Omental fat pad (tissue), 4 donors: Measurements from ENCODE around the gene ALKBH1. TPM values are rescaled to one million over a fixed set of nuclear protein-coding genes. Genes with fewer than 3 reads are reported as not detected.

Experiments
- ATAC-seq: fragments of 150-250 bp; one replicate; pipeline ENCODE4 v1.9.1; 2016; ENCODE audit warnings: mild to moderate bottlenecking, moderate library complexity; ENCODE audit not compliant: low FRiP score
- DNase-seq: peaks from one replicate; pipeline ENCODE4 v3.0.0-alpha.2; 2019; ENCODE audit warnings: low spot score
- CTCF ChIP-seq, 3 donors: fragments of 450-650 bp; IDR thresholded peaks; one replicate each; pipeline ENCODE4 v1.5.1; 2016 to 2017; ENCODE audit warnings: antibody characterized with exemption in 3 of 3, mild to moderate bottlenecking in 3 of 3, moderate library complexity in 2 of 3
- total RNA-seq, 4 donors: library from RNA; depleted of rRNA; stranded (reverse); fragments of >200 nt; gene quantifications; one replicate each; pipeline ENCODE4 v1.1.0, GENCODE V29; 2016

The ALKBH1 gene
- total RNA-seq, 4 donors from 2014 or later, result 6.9 to 13.6 (median 10.6) TPM

- DNase-seq (no peak), ATAC-seq (no peak)
- no peak for TF ChIP-seq CTCF (IDR thresholded peaks at IDR 0.05)
Observed at GRCh38 chr14:77648520-77649200, 59.2 kb downstream of the ALKBH1 start.

GRCh38 chr14:77647853-77648252 is 60.0 kb downstream of the ALKBH1 start:
- ATAC-seq (no peak), DNase-seq (no peak)
- TF ChIP-seq CTCF (IDR thresholded peaks at IDR 0.05), result no peak

GRCh38 chr14:77646907-77647306 is 60.9 kb downstream of the ALKBH1 start:
- no peak for ATAC-seq
- no peak for DNase-seq
- no peak for TF ChIP-seq CTCF (IDR thresholded peaks at IDR 0.05)

DNA sequence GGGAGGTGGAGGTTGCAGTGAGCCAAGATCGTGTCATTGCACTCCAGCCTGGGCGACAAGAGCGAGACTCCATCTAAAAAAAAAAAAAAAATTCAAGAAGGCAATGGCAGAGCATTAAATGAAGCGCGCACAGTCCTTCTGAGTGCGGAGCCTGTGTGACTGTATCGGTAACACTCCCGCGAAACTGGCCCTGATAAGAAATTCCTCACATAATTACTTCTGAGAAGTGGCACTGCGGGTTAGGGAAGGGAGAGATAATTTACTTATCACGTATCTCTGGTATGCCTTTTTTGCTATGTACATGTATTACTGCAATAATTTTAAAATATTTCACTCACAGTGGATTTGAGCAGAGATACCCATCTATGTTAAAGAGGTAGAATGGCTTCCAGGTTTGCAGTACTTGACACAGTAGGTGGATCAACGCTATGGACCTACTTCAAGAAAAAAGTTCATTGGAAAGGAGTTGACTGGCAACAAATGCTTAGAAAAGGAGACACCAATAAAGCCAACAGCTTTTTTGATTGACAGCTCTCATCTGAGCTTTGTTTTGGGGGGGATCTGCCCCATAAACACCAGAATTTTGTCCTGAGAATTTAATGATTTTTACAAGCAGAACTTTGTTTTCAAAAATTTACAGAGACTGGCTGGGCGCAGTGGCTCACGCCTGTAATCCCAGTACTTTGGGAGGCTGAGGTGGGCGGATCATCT is 62.1 kb downstream of the ALKBH1 start:
- no peak for TF ChIP-seq CTCF (IDR thresholded peaks at IDR 0.05)
- DNase-seq (no peak), ATAC-seq (no peak)

GRCh38 chr14:77642407-77642806 is 65.4 kb downstream of the ALKBH1 start:
- no peak for DNase-seq
- no peak for TF ChIP-seq CTCF (IDR thresholded peaks at IDR 0.05)
- ATAC-seq, result no peak

GRCh38 chr14:77641534-77642341 is 66.1 kb downstream of the ALKBH1 start:
- no peak for DNase-seq
- no peak for TF ChIP-seq CTCF (IDR thresholded peaks at IDR 0.05)
- peak; percentile 69 for ATAC-seq
